ENCODE data around the gene LOXL1.

Gene LOXL1

DNA sequence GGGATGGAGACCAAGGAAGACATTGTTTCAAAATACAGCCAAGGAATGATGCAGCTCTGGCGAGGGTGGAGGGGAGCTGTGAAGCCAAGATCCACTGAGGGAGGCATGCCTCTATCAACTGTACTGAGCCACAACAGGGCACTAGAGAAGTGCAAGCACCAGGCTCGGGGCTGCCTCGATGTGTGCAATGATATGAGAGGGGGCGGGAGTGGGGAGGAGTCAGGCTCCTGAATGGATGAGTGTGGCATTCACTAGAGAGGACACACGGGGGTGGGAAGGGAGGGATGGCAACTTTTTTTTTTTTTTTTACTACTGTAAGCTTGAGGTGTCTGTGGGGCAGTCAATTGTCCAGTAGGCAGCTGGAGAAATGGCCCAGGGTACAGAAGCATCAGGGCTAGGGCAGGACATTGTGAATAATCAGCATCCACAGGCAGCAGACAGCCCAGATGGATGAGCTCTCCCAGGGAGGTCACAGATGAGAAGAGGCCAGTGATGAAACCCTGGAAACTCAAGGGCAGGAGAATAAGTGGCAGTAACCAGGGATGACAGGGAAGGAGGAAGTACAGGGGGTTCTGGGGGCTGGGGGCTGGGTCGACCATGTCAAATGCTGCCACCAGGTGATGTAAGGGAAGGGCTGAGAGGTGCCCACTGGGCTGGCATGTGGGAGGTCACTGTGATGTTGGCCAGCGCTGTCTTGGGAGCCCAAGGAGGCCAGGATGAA is 60.0 kb downstream of the LOXL1 start:
- H3K4me3 ChIP-seq (ENCODE audit: low read depth, low read length): no peak overlapping the region
- no peak for DNase-seq (ENCODE audit: low read depth)
- no peak for TF ChIP-seq POLR2A (IDR thresholded peaks at IDR 0.05; ENCODE audit: extremely low read depth, insufficient read length)
- TF ChIP-seq, protein P1, sequence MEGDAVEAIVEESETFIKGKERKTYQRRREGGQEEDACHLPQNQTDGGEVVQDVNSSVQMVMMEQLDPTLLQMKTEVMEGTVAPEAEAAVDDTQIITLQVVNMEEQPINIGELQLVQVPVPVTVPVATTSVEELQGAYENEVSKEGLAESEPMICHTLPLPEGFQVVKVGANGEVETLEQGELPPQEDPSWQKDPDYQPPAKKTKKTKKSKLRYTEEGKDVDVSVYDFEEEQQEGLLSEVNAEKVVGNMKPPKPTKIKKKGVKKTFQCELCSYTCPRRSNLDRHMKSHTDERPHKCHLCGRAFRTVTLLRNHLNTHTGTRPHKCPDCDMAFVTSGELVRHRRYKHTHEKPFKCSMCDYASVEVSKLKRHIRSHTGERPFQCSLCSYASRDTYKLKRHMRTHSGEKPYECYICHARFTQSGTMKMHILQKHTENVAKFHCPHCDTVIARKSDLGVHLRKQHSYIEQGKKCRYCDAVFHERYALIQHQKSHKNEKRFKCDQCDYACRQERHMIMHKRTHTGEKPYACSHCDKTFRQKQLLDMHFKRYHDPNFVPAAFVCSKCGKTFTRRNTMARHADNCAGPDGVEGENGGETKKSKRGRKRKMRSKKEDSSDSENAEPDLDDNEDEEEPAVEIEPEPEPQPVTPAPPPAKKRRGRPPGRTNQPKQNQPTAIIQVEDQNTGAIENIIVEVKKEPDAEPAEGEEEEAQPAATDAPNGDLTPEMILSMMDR (IDR thresholded peaks at IDR 0.05; ENCODE audit: low read depth, low read length): no peak
- TF ChIP-seq MAX (IDR thresholded peaks at IDR 0.05; ENCODE audit: low read depth, low read length): no peak
- no peak for TF ChIP-seq MYC (IDR thresholded peaks at IDR 0.05; ENCODE audit: low read depth, low read length)

DNA sequence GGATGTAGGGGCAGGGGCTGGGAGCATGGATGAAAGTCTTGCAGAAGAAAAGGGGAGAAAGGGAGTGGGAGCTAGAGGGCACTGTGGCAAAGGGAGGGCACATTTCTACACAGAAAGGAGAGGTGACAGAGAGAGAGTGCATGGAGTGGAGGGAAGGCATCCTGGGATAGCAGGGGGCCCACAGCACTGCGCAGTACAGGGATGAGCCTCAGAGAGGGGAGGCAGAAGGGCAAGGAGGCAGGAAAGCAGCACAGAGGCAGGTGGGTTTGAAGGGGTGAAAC is 60.5 kb downstream of the LOXL1 start:
- DNase-seq (ENCODE audit: low read depth): no peak
- TF ChIP-seq MYC (IDR thresholded peaks at IDR 0.05; ENCODE audit: low read depth, low read length): no peak; the same call in 1 of the 2 replicates
- TF ChIP-seq, protein P1 (IDR thresholded peaks at IDR 0.05; ENCODE audit: low read depth, low read length): no peak
- TF ChIP-seq MAX (IDR thresholded peaks at IDR 0.05; ENCODE audit: low read depth, low read length): no peak
- TF ChIP-seq POLR2A (IDR thresholded peaks at IDR 0.05; ENCODE audit: extremely low read depth, insufficient read length): no peak

DNA sequence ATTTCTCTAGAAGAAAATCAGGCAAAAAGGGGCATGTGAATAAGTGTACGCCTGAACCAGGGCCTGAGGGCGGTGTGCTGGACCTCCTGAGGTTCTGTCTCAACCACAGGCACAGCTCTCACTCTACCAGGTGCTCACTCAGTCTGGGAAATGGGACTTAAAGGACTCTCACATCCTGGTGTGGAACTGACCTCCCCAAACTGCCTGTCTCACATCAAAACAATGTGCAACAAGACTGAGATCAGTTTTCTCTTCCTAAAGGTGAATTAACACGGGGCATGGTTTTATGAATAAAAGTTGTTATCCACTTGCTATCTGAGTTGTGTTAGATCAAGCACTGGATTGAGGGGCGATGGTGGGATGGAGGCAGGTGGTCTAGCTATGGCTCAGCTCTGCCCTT is 61.0 kb downstream of the LOXL1 start:
- DNase-seq (ENCODE audit: low read depth): no peak
- no peak overlapping the region for H3K4me3 ChIP-seq (ENCODE audit: low read depth, low read length)
- TF ChIP-seq, protein P1 (IDR thresholded peaks at IDR 0.05; ENCODE audit: low read depth, low read length): no peak
- TF ChIP-seq POLR2A (IDR thresholded peaks at IDR 0.05; ENCODE audit: extremely low read depth, insufficient read length): no peak
- TF ChIP-seq MAX (IDR thresholded peaks at IDR 0.05; ENCODE audit: low read depth, low read length): no peak
- TF ChIP-seq MYC (IDR thresholded peaks at IDR 0.05; ENCODE audit: low read depth, low read length): no peak

More for the DNA sequence above, 60.5 kb downstream of the LOXL1 start:
- no peak overlapping the region for H3K4me3 ChIP-seq (ENCODE audit: low read depth, low read length)

DNA sequence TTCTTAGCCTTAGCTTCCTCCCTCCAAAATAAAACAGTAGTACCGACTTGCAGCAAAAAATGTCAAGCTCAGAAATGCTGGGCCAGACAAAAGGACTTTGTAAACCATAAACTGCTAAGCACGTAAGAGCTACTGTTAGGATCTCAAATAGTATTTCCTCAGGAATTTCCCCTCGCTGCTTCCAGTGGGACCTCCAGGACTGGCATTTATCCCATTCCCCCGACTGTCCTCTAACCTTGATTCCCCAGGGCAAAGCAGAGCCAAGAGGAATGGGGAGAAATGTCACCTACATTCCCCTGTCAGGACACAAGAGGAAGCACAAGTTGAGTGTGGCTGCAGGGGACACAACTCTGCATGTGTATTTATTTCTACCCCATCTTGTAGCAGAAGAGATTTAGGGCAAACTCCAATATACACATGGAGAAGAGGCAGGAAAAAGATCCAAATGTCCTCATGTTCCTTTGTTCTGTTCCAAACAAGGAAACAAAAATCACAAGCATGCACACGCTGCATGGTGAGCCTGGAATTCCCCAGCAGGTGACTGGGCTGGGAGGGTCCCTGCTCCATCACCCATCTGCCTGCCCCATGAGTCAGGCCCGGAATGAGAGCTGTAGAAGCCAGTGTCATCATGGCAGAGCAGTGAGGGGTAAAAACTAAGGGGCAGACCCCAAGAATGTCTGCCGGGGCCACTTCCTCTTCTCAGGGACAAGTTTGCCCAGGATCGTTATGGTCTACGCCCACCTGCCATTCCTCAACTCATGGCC is 61.6 kb downstream of the LOXL1 start:
- no peak overlapping the region for H3K4me3 ChIP-seq (ENCODE audit: low read depth, low read length)
- TF ChIP-seq MAX (IDR thresholded peaks at IDR 0.05; ENCODE audit: low read depth, low read length): no peak
- TF ChIP-seq, protein P1 (IDR thresholded peaks at IDR 0.05; ENCODE audit: low read depth, low read length): no peak
- TF ChIP-seq POLR2A (IDR thresholded peaks at IDR 0.05; ENCODE audit: extremely low read depth, insufficient read length): no peak
- no peak for TF ChIP-seq MYC (IDR thresholded peaks at IDR 0.05; ENCODE audit: low read depth, low read length)
- no peak for DNase-seq (ENCODE audit: low read depth)

GRCh38 chr15:73988445-73988969 is 62.2 kb downstream of the LOXL1 start:
- no peak for DNase-seq (ENCODE audit: low read depth)
- TF ChIP-seq, protein P1 (IDR thresholded peaks at IDR 0.05; ENCODE audit: low read depth, low read length): no peak
- TF ChIP-seq POLR2A (IDR thresholded peaks at IDR 0.05; ENCODE audit: extremely low read depth, insufficient read length) (no peak), MYC (IDR thresholded peaks at IDR 0.05; ENCODE audit: low read depth, low read length) (no peak), MAX (IDR thresholded peaks at IDR 0.05; ENCODE audit: low read depth, low read length) (no peak)
- no peak overlapping the region for H3K4me3 ChIP-seq (ENCODE audit: low read depth, low read length)

All from NB4 (cell line).